Activated CD8-positive, alpha-beta memory T cell treated with anti-CD3 and anti-CD28 coated beads, Interleukin-2, amount 50 U/mL, for 24 hours (primary cell): ENCODE measurements around the gene RNASE9.
"Not testable (repeated sequence)": the region's sequence is repeated elsewhere in the genome, so short reads cannot be mapped to it uniquely, and the experiment has no call there.

ENCODE experiments used
- DNase-seq: peaks from one replicate; pipeline ENCODE4 v3.0.0-alpha.2; 2020; ENCODE audit errors: extremely low read depth

Gene RNASE9

DNA sequence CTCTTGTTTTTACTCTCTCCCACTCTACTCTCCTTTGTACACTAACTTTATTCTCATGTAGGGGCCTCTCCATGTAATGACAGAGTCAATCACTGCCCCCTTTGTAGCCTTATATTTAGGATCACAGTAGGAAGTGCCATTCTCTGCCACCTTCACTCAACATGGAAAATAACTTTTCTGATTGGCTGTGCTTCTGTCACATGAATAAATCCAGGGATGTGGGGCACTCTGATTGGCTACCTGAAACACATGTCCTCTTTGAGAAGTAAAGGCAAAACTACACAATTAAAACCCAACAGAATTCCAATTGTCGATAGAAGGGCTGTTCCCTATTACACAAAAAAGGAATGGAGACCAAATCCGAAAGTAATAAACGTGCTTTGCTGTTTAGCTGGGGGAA is at the start of gene RNASE9:
RNASE9 (minus strand) TSS at position 87 of the 400 bp plus-strand sequence.
- no peak for DNase-seq

DNA sequence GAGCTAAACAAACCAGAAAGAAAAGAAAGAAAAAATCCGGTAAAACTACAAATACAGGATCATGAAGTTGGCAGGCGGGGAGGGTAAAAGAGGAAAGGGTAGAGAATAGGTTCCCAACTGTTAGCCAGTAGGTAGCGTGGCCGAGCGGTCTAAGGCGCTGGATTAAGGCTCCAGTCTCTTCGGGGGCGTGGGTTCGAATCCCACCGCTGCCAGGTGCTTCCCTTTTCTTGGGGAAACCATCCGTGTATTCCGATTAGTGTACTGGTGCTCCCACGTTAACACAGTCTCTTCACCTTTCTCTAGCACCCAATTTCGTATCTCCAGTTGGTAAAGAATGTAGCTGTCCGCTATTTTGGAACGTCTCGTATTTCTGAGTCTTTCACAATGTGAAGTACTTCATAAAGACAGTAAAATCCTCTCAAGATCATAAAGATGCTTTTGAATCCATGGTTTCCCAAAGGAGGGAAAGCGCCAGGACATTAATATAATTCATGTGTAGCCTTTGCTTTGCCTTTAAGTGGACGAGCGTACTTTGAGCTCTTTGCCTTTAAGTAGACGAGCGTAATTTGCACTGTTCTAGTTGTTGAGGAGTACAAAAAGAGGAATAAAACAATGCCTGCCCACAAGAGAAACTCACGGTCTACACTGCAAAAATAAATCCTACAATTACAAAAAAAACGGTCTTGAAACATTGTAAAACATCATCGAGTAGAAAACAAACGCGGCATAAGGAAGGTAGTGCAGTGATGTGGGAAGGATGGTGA is 49.3 kb upstream of the RNASE9 start:
- DNase-seq, result no peak

DNA sequence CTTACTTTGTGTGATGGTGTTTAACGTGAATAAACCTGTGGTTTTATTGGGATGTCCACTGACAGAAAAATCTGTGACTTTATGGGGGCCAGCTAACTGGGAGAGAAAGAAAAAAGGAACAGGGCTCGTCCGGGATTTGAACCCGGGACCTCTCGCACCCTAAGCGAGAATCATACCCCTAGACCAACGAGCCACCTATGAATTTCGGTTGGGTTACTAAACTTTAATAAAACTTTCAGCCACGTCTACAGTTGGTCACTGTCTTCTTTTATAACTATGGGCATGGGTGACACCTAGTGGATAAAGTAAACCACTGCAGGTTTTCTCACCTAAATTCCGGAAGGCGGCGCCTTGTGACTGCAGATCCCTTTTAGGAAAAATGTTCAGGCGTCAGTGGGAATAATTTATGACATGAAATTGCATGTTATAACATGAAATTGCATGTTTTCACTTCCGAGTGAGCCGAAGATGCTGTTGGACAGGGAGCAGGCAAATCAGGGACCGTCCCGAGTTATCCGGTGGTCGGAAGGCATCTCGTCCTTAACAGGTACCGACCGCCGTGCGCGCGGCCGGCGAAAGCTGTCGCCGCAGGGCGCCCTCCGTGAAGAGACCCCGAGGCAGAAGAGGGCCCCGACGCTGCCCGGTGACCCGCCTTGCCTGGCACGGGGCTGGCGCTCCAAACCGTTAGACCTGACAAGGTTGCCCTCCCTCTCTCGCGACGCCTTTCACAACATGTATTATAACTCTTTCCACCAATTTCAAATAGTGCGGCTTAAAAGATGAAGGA is 48.6 kb upstream of the RNASE9 start:
- DNase-seq, result no peak

DNA sequence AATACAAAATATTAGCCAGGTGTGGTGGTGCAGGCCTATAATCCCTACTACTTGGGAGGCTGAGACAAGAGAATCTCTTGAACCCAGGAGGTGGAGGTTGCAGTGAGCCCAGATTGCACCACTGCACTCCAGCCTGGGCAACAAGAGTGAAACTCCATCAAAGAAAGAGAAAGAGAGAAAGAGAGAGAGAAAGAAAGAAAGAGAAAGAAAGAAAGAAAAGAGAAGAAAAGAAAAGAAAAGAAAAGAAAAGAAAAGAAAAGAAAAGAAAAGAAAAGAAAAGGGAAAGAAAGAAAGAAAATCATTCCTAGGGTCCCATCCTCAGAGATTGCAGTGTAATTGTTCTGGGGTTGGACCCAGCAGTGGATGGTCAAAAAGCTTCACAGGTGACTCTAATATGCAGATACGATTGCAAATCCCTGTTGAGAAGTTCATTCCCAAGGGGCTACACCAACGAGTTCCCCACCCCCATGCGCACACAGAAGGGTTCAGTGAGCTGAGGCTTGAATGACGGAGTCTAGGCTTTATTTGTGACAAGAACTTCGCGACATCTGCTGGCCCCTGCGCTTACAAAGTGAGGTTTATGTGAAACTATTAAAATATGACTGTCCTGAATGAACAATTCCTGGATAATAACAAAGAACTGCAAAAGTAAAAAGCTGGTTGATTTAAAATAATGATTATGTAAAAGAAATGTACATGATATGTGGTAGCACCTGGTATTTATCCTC is 47.7 kb upstream of the RNASE9 start:
- no peak for DNase-seq

DNA sequence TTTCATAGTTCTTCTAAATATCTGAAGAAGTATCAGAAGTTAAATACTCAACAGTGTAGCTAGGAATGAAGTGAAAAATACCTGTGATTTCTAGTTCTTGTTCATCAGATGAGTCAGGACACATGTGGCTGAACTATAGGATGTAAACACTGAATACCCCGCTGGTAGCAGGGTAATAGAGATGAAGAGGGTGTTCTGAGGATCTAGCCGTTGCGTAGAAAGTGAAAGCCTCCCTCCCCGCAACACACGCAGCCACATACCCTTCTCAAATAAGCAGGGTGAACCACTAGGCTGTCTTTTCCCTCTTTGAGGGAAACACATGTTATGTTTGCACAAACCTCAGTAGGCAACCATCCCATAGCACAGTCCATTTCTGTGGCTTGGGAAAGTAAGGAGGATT is 46.8 kb upstream of the RNASE9 start:
- no peak for DNase-seq

DNA sequence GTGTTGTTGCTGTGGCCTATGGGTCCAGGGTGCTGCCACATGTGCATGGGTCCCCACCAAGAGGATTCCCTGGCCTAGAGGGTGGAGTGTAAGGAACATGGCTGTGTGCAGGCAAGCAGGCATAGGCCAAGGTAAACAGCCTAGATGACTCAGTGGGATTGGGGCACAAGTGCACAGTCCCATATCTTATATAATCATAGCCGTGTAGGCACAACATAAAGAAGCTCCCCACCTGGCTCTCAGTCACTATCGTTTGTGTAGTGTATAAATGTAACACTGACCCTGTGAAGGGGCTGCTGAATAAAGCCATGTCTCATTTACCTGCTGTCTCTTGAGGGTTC is 46.0 kb upstream of the RNASE9 start:
- DNase-seq, result no peak

DNA sequence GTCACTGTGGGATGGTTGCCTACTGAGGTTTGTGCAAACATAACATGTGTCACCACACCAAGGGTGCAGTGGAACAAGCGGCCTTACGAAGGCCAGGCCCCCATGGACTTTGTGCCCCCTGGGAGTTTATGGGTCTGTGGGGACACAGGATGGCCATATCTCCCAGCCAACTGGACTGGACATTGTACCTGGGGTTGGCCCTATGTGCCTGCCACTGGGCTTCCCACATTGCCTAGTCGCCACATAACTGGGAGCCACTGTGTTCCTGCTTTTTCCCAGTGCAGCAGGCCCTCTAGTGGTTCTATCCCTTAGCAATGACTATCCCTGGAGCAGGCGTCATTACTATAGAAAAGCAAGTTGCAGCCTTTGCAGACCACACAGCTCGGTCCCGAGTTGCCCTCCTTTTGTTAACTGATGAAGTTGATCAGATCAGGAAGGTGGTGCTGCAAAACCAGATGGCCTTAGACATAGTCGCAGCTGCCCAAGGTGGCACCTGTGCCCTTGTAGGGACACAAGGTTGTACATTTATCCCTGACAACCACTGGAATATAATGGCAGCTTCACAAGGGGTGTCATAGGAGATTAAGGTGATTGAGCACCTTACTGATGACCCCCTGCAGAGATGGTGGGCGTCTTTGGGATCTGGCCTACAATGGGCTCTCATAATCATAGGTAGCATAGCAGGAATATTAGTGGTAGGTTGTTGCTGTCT is 45.5 kb upstream of the RNASE9 start:
- DNase-seq, result no peak

DNA sequence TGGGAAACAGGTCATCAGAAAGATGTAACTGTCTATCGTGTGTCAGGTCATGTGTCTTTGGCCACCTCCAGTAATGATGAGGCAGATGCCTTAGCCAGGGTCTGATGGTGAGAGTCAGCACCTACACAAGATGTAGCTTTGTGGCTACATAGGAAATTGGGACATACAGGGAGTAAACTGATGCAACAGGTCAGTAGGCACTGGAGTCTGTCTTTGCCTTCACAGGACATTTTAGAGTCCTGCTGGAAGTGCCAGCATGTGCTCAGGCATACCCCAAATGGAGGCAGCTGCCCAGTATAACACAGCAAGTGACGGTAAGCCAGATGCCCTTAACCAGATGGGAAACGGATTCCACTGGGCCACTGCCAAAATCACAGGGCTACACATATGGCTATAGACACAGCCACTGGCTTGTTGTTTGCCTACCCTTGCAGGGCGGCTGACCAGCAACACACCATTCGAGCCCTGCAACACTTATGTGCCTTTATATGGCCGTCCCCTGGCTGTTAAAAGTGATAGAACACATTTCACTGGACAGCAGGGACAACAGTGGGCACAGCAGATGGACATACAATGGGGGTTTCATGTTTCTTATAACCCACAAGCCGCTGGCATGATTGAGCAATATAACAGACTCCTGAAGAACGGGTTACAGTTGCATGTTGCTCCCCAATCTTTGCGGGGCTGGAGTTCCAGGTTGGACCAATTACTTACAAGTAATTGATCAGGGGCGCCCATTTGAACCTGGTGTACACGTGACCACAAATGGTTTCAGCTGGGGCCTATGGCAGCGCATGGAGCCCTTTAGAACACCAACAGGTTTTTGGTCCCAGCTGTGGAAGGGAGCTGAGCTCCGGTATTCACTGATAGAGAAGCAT is 43.2 kb upstream of the RNASE9 start:
- DNase-seq, result no peak

DNA sequence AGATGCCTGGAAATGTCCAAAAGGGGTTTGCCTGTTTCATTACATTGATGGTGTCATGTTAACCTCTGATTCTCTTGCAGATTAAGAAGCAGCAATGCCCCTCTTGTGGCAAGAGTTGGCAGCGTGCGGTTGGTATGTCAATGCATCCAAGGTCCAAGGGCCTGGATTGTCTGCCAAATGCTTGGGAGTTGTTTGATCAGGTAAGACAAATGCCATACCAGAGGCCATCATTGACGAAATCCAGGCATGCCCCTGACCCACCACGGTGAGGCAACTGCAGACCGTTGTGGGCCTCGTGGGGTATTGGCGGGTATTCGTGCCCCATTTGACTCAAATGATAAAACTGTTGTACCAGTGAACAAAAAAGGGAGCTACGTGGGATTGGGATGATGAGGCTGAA is 41.7 kb upstream of the RNASE9 start:
- DNase-seq, result no peak

DNA sequence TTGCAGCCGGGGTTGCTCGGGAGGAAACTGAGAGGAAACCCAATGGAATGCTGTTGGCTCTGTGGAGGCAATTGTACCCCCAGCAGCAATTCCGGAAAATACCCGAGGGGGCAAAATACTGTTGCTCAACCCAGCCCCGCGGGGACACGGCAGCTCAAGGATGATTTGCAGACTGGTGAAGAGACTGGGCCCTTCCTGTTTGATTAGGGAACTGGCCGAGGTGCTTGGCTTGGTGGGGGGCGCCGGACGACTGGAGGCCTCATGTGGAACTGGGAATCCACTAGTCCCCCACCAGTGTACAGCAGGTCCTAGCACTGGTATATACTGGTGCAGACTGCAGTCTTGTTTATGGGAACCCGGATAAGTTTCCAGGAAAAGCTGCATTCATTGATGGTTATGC is 40.7 kb upstream of the RNASE9 start:
- DNase-seq, result no peak

DNA sequence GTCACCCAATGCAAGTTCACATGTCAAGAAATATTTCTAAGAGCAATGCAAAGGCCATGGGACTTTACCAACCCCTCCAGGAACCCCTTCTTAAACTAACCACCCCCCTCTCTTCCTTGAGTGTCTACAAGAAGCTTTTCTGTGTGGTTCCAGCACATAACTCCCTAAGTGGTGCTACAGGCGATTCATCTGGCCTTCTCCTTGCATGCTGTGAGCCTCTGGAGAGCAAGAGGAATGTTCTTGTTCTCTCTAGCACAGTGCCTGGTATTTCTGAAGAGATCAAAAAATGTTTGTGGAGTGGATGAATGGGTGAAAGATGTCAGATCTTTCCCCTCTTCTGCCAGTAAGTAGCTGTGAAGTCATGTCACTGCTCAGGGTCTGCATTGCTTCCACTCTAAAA is 36.3 kb upstream of the RNASE9 start:
- no peak for DNase-seq

DNA sequence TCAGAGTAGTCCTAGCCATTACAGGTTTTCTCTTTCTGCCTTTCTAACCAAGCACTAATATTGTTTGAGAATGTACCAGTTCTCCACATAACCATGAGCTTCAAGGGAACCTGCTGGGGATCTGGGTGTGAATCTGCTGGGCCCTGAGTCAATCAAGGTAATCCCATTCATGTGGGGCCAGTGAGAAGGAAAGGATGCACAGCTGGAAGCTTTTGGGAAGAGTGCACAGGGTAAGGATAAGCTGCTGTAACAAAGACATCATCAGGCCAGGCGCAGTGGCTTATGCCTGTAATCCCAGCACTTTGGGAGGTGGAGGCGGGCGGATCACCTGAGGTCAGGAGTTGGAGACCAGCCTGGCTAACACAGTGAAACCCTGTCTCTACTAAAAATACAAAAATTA is 34.9 kb upstream of the RNASE9 start:
- DNase-seq, result not testable (repeated sequence)

DNA sequence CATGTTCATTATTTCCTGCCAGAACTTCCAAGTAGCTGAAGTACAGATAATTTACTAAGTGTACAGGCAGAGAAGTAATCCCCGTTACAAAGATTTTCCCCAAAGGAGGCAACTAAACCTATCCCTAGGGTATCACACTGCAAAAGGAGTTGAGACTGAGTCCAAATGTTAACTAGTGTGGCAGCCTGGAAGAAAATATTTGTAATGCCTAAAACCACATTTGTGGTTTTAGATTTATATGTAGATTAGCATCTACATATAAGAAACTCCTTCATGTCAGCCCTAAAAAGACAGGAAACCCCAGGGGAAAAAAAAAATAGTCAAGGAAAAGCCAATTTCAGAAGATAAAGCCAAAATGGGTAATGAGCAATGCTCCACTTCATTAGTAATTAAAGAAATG is 31.7 kb upstream of the RNASE9 start:
- DNase-seq, result no peak

DNA sequence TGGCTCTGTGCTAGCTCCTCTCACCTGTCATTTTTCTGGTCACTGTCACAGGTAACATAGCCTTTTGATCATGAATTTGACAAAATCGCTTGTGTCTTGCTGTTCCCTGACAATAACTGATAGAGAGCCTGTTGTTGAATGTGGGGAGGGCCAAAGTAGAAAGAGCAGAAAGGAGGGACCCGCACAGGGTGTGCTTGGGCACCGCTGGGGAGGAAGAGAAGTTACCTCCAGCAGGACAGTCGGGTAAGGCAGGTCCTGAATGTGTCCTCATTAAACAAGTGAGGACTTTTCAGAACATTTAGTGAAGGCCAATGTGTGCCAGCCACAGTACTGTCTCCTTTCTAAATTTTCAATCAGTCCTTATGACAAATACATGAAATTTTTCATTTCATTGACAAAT is 30.4 kb upstream of the RNASE9 start, which contains the start of gene RNASE12:
RNASE12 (minus strand) TSS at position 142 of the 400 bp plus-strand sequence. CDS start 653 bp downstream, outside the sequence.
- no peak for DNase-seq

DNA sequence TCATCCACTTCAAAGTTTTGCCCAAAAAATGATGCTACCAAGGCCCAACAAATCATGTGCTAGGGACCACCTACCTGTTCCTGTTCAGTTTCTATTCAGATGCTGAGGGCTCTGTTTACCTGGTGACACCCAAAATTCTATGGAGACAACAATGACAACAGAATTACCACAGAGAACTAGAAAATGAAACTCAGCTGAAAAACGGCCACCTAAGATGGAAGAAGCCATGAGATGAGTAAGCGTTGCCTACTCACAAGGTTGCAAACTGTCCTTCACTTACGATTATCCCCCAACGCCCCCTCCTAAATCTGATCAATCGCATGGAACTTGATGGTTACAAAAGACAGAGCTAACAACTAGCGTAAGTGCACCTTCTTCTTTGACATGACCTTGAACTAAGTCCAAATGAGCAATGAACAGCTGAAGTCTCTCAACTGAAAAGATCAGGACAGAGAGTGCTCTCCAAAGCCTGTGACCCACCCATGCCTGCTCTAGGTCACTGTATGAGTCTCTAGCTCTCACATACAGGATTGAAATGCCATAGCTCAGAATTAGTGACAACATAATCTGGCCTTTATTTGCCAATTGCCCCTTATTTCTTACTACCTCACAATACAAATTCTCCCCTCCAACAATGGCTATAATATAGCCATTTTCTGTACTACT is 26.8 kb upstream of the RNASE9 start, which contains the start of gene RNASE11:
RNASE11 (minus strand) TSS at position 513 of the 666 bp plus-strand sequence.
- DNase-seq, result no peak

DNA sequence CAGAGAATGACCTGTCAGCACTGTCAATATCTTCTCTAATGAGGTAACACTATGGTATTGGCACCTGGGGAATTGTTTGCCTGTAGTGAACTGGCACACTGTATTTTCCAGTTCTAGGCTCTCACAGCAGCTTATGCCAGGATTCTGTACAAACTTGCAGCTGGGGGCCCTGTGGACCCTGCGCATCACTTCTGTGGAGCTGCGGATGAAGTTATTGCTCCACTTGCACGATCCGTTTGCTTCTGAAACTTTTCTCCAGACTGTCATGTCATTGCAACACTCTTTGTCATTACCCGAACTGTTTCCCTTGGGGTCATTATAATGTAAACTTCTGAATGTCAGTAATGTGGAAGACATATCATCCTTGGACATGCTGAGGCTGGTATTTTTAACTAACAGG is 23.1 kb upstream of the RNASE9 start:
- DNase-seq, result no peak

DNA sequence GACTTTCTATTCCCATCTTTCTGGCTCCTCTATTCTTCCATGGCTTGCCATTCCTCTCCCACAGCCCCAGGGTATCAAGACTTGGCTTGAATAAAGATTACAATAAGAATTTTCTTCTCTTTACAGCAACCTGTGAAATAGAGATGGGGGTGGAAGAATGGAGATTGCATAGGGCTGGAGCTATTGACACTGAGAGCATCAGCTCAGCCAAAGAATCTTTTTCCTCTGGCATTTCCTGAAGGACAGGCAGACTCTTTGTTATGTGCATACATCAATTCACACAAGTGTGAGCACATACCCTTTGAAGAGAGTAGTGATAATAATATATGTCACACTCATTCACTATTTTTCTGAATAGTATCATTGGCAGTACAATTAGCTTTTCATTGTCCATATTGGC is 22.3 kb upstream of the RNASE9 start:
- no peak for DNase-seq

DNA sequence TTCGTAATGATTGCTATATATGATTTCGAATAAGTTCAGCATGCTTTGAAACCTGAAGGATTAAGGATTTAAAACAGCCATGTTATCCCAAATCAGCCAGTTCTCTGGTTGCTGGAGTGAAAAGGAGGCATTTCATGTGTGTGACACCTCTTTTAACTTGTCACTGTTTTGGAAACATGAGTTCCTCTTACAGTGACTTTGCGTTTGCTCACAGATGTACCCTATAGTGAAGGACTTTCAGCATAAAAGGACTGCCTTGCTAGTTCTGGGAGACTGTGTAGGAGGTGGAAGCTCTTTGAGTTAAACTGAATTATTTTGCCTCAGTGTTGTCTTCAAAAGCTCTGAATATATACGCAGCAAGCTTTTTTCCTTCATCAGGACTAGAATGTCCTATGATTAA is 19.4 kb upstream of the RNASE9 start:
- no peak for DNase-seq

DNA sequence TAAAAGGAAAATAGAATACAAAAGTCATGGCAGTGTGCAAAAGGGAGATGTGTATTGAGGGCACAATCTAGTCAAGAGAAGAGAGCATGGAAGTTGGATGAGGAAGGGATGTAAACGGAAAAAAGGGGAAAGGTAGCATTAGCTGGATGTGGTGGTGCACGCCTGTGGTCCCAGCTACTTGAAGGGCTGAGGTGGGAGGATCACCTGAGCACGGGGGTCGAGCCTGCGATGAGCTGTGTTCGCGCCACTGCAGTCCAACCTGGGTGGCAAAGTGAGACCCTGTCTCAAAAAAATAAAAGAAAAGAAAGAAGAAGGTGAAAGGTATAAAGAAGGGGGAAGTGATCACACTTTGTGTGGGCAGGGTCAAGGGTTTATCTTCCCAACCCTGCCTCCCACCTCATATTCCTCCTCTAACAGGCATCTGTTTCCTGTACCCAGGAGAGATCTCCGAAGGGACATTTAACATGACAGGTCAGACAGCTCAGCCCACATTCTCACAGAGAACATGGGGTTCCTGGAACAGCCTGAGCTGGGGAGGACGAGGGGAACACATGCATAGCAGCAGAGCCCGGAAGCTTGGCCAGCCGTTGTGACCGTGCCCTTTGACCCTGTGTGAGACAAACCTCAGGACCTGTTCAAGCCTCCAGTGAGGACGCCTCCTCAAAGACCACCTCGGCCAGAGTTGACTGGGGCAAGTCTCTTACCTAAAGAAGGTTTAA is 18.1 kb upstream of the RNASE9 start:
- DNase-seq, result no peak

DNA sequence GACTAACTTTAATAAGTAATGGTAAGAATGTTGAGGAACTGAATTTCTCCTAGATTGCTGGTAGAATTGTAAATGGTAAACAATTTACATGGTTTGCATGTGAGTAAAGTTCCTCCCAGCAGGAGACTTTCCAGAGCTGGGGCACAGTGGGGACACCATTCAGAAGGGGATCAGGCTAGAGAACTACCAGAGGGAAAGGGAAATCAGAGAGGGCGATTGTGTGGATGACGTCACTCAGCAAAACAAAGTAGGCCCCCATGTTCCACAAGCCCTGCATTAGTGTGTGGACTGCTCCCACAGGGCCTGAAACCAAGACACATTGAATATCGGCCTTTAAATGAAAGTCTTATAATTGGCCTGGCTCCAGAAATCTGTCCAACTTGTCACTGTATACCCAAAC is 17.5 kb upstream of the RNASE9 start:
- no peak for DNase-seq
